HEK293 (cell line): ENCODE results near the gene PCBP3.

Experiments used
- CTCF ChIA-PET: fragments of 350-600 bp; formaldehyde crosslinking; extraction: SDS; loops from one replicate; lab custom pipeline; 2021; ENCODE audit warnings: antibody characterized with exemption; lab: Yijun Ruan, JAX
- POLR2A ChIA-PET: fragments of 300-600 bp; formaldehyde crosslinking; extraction: SDS; loops from one replicate; lab custom pipeline; 2020; ENCODE audit warnings: antibody characterized with exemption, inconsistent platforms; lab: Yijun Ruan, JAX
- H3K27ac ChIP-seq: fragments of 200-500 bp; sonication (Bioruptor generic); 2 replicates; pipeline ENCODE4 v1.5.1; 2014; ENCODE audit warnings: low read depth, low read length, control low read depth, inconsistent platforms; ENCODE audit errors: extremely low read depth
- H3K36me3 ChIP-seq, 2 experiments: fragments of 200-500 bp in 1 of 2; sonication (Bioruptor generic) in 1 of 2; 1 replicate in 1 of 2; 2 replicates in 1 of 2; pipeline ENCODE4 v1.5.1; 2014 to 2017; ENCODE audit warnings: inconsistent platforms in 2 of 2, low read length in 2 of 2; ENCODE audit not compliant: control insufficient read depth in 2 of 2, insufficient read depth in 1 of 2
- H3K4me1 ChIP-seq: fragments of 200-500 bp; sonication (Bioruptor generic); 2 replicates; pipeline ENCODE4 v1.5.1; 2014; ENCODE audit warnings: mild to moderate bottlenecking, low read length, inconsistent platforms; ENCODE audit not compliant: control insufficient read depth, insufficient read depth
- H3K4me3 ChIP-seq: 2 replicates; pipeline ENCODE4 v1.5.1; 2011; ENCODE audit warnings: low read depth, mild to moderate bottlenecking, control low read depth, low read length, moderate library complexity
- H3K9me3 ChIP-seq: fragments of 200-500 bp; sonication (Bioruptor generic); 2 replicates; pipeline ENCODE4 v1.5.1; 2014; ENCODE audit warnings: low read depth, low read length, inconsistent platforms; ENCODE audit not compliant: control insufficient read depth, insufficient read depth
- BCL11B ChIP-seq: fragments of 450-650 bp; formaldehyde crosslinking; IDR thresholded peaks from 2 replicates; pipeline ENCODE4 v1.5.1; 2016; ENCODE audit warnings: low read depth, missing biosample characterization, missing genetic modification characterization
- SCRT2 ChIP-seq: fragments of 450-650 bp; formaldehyde crosslinking; IDR thresholded peaks from 2 replicates; pipeline ENCODE4 v1.5.1; 2016; ENCODE audit warnings: missing biosample characterization, missing genetic modification characterization
- ZBTB7A ChIP-seq: fragments of 450-650 bp; formaldehyde crosslinking; IDR thresholded peaks from 2 replicates; pipeline ENCODE4 v1.5.1; 2016; ENCODE audit warnings: low read depth, missing biosample characterization, missing genetic modification characterization
- ZNF10 ChIP-seq: fragments of 450-650 bp; formaldehyde crosslinking; IDR thresholded peaks from 2 replicates; pipeline ENCODE4 v1.5.1; 2017; ENCODE audit warnings: missing biosample characterization, missing genetic modification characterization
- ZNF133 ChIP-seq: fragments of 450-650 bp; formaldehyde crosslinking; IDR thresholded peaks from 2 replicates; pipeline ENCODE4 v1.5.1; 2016; ENCODE audit warnings: missing biosample characterization, missing genetic modification characterization
- ZNF155 ChIP-seq: fragments of 450-650 bp; formaldehyde crosslinking; IDR thresholded peaks from 2 replicates; pipeline ENCODE4 v1.5.1; 2016; ENCODE audit warnings: missing biosample characterization, missing genetic modification characterization
- ZNF157 ChIP-seq: fragments of 450-650 bp; formaldehyde crosslinking; IDR thresholded peaks from 2 replicates; pipeline ENCODE4 v1.5.1; 2016; ENCODE audit warnings: missing biosample characterization, missing genetic modification characterization
- ZNF341 ChIP-seq: fragments of 450-650 bp; formaldehyde crosslinking; IDR thresholded peaks from 2 replicates; pipeline ENCODE4; 2016; ENCODE audit warnings: low read depth, missing biosample characterization, missing genetic modification characterization
- ZNF423 ChIP-seq: fragments of 450-650 bp; formaldehyde crosslinking; IDR thresholded peaks from 2 replicates; pipeline ENCODE4 v1.5.1; 2016; ENCODE audit warnings: missing biosample characterization, missing genetic modification characterization
- ZNF433 ChIP-seq: fragments of 450-650 bp; formaldehyde crosslinking; IDR thresholded peaks from 2 replicates; pipeline ENCODE4 v1.5.1; 2016; ENCODE audit warnings: missing biosample characterization, missing genetic modification characterization, low read depth
- ZNF501 ChIP-seq: fragments of 450-650 bp; formaldehyde crosslinking; IDR thresholded peaks from 2 replicates; pipeline ENCODE4 v1.5.1; 2016; ENCODE audit warnings: missing biosample characterization, missing genetic modification characterization
- ZNF510 ChIP-seq: fragments of 450-650 bp; formaldehyde crosslinking; IDR thresholded peaks from 2 replicates; pipeline ENCODE4 v1.5.1; 2018; ENCODE audit warnings: mild to moderate bottlenecking, missing genetic modification characterization, missing biosample characterization; ENCODE audit not compliant: insufficient replicate concordance
- ZNF544 ChIP-seq: fragments of 450-650 bp; formaldehyde crosslinking; IDR thresholded peaks from 2 replicates; pipeline ENCODE4 v1.5.0; 2017; ENCODE audit warnings: missing biosample characterization, missing genetic modification characterization
- ZNF596 ChIP-seq: fragments of 450-650 bp; IDR thresholded peaks from 2 replicates; pipeline ENCODE4 v1.5.0; 2018; ENCODE audit warnings: missing biosample characterization, mild to moderate bottlenecking, missing genetic modification characterization, moderate library complexity
- ZSCAN30 ChIP-seq: fragments of 450-650 bp; IDR thresholded peaks from 2 replicates; pipeline ENCODE4 v1.5.1; 2018; ENCODE audit warnings: missing biosample characterization, mild to moderate bottlenecking, missing genetic modification characterization, moderate library complexity
- TF ChIP-seq, protein P1 (sequence below): fragments of 450-650 bp; formaldehyde crosslinking; IDR thresholded peaks from 2 replicates; pipeline ENCODE4 v1.5.1; 2016; ENCODE audit warnings: missing biosample characterization, missing genetic modification characterization, borderline replicate concordance
- TF ChIP-seq, protein P2 (sequence below): fragments of 450-650 bp; formaldehyde crosslinking; IDR thresholded peaks from 2 replicates; pipeline ENCODE4 v1.5.1; 2016; ENCODE audit warnings: missing biosample characterization, missing genetic modification characterization
- TF ChIP-seq, protein P3 (sequence below): fragments of 450-650 bp; formaldehyde crosslinking; IDR thresholded peaks from 2 replicates; pipeline ENCODE4 v1.5.1; 2016; ENCODE audit warnings: missing biosample characterization, missing genetic modification characterization, borderline replicate concordance

Gene PCBP3

DNA sequence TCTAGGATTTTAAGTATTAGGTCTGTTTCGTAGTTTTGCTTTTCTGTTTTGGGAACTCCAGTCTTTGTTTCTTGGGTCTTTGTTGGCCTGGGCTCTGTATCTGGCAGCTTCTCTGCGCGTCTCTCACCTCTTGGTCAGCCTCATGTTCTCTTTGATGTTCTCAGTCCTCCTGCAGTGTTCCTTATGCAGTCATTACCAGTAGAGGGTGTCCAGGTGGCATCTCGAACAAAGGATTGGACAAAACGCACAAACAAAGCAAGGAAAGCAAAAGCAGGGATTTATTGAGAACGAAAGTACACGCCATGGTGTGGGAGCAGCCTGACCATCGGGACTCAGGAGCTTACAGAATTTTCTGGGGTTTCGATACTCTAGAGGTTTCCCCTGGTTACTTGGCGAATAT is 204.3 kb downstream of the PCBP3 start (continued):
- TF ChIP-seq, protein P1, sequence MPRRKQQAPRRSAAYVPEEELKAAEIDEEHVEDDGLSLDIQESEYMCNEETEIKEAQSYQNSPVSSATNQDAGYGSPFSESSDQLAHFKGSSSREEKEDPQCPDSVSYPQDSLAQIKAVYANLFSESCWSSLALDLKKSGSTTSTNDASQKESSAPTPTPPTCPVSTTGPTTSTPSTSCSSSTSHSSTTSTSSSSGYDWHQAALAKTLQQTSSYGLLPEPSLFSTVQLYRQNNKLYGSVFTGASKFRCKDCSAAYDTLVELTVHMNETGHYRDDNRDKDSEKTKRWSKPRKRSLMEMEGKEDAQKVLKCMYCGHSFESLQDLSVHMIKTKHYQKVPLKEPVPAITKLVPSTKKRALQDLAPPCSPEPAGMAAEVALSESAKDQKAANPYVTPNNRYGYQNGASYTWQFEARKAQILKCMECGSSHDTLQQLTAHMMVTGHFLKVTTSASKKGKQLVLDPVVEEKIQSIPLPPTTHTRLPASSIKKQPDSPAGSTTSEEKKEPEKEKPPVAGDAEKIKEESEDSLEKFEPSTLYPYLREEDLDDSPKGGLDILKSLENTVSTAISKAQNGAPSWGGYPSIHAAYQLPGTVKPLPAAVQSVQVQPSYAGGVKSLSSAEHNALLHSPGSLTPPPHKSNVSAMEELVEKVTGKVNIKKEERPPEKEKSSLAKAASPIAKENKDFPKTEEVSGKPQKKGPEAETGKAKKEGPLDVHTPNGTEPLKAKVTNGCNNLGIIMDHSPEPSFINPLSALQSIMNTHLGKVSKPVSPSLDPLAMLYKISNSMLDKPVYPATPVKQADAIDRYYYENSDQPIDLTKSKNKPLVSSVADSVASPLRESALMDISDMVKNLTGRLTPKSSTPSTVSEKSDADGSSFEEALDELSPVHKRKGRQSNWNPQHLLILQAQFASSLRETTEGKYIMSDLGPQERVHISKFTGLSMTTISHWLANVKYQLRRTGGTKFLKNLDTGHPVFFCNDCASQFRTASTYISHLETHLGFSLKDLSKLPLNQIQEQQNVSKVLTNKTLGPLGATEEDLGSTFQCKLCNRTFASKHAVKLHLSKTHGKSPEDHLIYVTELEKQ (tag by site-specific recombination) = no peak
- TF ChIP-seq ZNF341 (tag by site-specific recombination) = no peak

DNA sequence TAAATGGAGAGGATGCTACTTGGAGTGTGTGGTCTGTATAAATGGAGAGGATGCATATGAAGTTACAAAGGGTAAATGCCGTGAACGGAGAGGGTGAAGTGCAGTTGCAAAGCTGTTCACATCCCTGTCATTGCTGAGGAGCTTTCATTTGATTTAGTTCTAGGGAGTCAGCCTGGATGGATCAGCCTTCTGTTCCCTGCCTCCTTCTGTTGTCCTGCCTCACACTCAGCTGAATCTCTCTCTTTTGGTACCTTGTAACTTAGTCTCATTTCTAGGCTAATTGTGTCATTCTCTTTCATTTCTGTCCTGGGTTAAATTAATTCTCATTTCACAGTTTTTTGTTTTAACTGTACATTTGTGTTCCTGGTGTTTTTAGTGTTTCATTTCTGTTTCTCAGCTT is 204.8 kb downstream of the PCBP3 start:
- H3K36me3 ChIP-seq = no peaks in the 10 kb centered on the region
- H3K27ac ChIP-seq = no peak overlapping the region
- POLR2A ChIA-PET = no interaction called here
- H3K4me3 ChIP-seq = no peak overlapping the region
- CTCF ChIA-PET = interaction anchor here (3.6 kb wide), 1 partner anchor 32 kb away, joined by 21 read pairs; no protein-coding TSS in a partner anchor
- no peaks in the 10 kb centered on the region for H3K4me1 ChIP-seq
- no peaks in the 10 kb centered on the region for H3K9me3 ChIP-seq
- no peak for TF ChIP-seq ZSCAN30 (tag by site-specific recombination)
- TF ChIP-seq BCL11B (tag by site-specific recombination) = no peak
- TF ChIP-seq, protein P2, sequence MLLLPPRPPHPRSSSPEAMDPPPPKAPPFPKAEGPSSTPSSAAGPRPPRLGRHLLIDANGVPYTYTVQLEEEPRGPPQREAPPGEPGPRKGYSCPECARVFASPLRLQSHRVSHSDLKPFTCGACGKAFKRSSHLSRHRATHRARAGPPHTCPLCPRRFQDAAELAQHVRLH (tag by site-specific recombination) = no peak
- TF ChIP-seq ZBTB7A = no peak
- no peak for TF ChIP-seq ZNF510 (tag by site-specific recombination)
- no peak for TF ChIP-seq ZNF10 (tag by site-specific recombination)
- TF ChIP-seq ZNF133 = no peak

GRCh38 chr21:45848805-45849204 is 205.3 kb downstream of the PCBP3 start:
- Histone ChIP-seq H3K4me1 (no peaks in the 10 kb centered on the region), H3K27ac (no peak overlapping the region), H3K36me3 (no peaks in the 10 kb centered on the region), H3K9me3 (no peaks in the 10 kb centered on the region), H3K4me3 (no peak overlapping the region)
- CTCF ChIA-PET = interaction anchor here (3.6 kb wide), 1 partner anchor 31 kb away, joined by 21 read pairs; no protein-coding TSS in a partner anchor
- TF ChIP-seq SCRT2 (tag by site-specific recombination) (peak; percentile 67), ZNF157 (no peak), ZNF423 (tag by site-specific recombination) (no peak), ZNF596 (tag by site-specific recombination) (no peak), ZNF544 (no peak), ZNF433 (tag by site-specific recombination) (no peak), ZNF155 (tag by site-specific recombination) (no peak), ZNF501 (tag by site-specific recombination) (no peak)
- TF ChIP-seq, protein P3, sequence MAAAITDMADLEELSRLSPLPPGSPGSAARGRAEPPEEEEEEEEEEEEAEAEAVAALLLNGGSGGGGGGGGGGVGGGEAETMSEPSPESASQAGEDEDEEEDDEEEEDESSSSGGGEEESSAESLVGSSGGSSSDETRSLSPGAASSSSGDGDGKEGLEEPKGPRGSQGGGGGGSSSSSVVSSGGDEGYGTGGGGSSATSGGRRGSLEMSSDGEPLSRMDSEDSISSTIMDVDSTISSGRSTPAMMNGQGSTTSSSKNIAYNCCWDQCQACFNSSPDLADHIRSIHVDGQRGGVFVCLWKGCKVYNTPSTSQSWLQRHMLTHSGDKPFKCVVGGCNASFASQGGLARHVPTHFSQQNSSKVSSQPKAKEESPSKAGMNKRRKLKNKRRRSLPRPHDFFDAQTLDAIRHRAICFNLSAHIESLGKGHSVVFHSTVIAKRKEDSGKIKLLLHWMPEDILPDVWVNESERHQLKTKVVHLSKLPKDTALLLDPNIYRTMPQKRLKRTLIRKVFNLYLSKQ = no peak
- POLR2A ChIA-PET = no interaction called here
